Loucy (cell line): ENCODE data around the gene DBNDD1.

Source experiments
- EZH2phosphoT487 ChIP-seq: fragments of 200-600 bp; IDR thresholded peaks from 2 replicates; pipeline ENCODE4 v1.6.1; 2018; ENCODE audit warnings: antibody characterized with exemption, mild to moderate bottlenecking, moderate library complexity, borderline replicate concordance
- TF ChIP-seq, protein P1 (sequence below): fragments of 200-600 bp; sonication (generic); conservative IDR thresholded peaks from 2 replicates; pipeline ENCODE4 v1.5.1; 2014; ENCODE audit warnings: mild to moderate bottlenecking, antibody characterized with exemption, low read length

DNA sequence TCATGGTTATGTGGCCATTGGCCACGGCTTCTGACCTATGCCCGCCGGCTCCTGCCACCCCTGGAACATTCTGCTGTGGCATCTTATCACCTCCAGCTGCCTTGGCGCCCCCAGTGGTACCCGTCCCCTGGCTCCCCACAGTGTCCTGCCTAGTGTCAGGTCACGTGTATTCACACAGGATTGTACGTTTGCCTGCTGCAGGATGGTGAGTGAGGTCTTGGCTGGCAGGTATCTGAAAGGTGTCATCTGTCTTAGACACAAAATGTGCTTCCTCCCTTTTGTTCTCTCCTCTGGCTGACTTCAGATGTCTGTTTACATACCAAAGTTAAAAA, 24.9 kb downstream of the DBNDD1 start:
- no peak for TF ChIP-seq EZH2phosphoT487
- TF ChIP-seq, protein P1, sequence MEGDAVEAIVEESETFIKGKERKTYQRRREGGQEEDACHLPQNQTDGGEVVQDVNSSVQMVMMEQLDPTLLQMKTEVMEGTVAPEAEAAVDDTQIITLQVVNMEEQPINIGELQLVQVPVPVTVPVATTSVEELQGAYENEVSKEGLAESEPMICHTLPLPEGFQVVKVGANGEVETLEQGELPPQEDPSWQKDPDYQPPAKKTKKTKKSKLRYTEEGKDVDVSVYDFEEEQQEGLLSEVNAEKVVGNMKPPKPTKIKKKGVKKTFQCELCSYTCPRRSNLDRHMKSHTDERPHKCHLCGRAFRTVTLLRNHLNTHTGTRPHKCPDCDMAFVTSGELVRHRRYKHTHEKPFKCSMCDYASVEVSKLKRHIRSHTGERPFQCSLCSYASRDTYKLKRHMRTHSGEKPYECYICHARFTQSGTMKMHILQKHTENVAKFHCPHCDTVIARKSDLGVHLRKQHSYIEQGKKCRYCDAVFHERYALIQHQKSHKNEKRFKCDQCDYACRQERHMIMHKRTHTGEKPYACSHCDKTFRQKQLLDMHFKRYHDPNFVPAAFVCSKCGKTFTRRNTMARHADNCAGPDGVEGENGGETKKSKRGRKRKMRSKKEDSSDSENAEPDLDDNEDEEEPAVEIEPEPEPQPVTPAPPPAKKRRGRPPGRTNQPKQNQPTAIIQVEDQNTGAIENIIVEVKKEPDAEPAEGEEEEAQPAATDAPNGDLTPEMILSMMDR, result no peak
